Testis (tissue), 2 donors: ENCODE results near the gene TNNC2.

ENCODE experiments used
- CTCF ChIP-seq, 3 experiments: fragments of 450-650 bp in 2 of 3; fragments of 200-600 bp in 1 of 3; sonication (generic) in 1 of 3; IDR thresholded peaks; one replicate each; pipeline ENCODE4 v1.5.1; 2016 to 2019; ENCODE audit warnings: antibody characterized with exemption in 3 of 3, mild to moderate bottlenecking in 2 of 3, moderate library complexity in 1 of 3
- POLR2A ChIP-seq: fragments of 450-650 bp; IDR thresholded peaks from one replicate; pipeline ENCODE4 v1.6.1; 2017; ENCODE audit warnings: antibody characterized with exemption, mild to moderate bottlenecking, moderate library complexity

- TF ChIP-seq CTCF (IDR thresholded peaks at IDR 0.05) (no peak), POLR2A (no peak)
These were observed 4.3 kb downstream of the TNNC2 start for GRCh38 chr20:45822857-45823256.
